Activated naive CD8-positive, alpha-beta T cell (primary cell): ENCODE data around the gene PCA3.

Experiments
- H3K27ac Mint-ChIP-seq: one replicate; pipeline ENCODE4 v1.8.0; 2021; ENCODE audit warnings: mixed read lengths
- H3K27me3 Mint-ChIP-seq: one replicate; pipeline ENCODE4 v1.8.0; 2021; ENCODE audit warnings: mixed read lengths
- H3K36me3 Mint-ChIP-seq: one replicate; pipeline ENCODE4 v1.8.0; 2021; ENCODE audit warnings: mixed read lengths
- H3K4me1 Mint-ChIP-seq: one replicate; pipeline ENCODE4 v1.8.0; 2021; ENCODE audit warnings: low read depth, mixed read lengths
- H3K4me3 Mint-ChIP-seq: one replicate; pipeline ENCODE4 v1.8.0; 2021; ENCODE audit warnings: mild to moderate bottlenecking, mixed read lengths
- H3K9me3 Mint-ChIP-seq: one replicate; pipeline ENCODE4 v1.8.0; 2021; ENCODE audit warnings: low read depth, mixed read lengths

Gene PCA3

DNA sequence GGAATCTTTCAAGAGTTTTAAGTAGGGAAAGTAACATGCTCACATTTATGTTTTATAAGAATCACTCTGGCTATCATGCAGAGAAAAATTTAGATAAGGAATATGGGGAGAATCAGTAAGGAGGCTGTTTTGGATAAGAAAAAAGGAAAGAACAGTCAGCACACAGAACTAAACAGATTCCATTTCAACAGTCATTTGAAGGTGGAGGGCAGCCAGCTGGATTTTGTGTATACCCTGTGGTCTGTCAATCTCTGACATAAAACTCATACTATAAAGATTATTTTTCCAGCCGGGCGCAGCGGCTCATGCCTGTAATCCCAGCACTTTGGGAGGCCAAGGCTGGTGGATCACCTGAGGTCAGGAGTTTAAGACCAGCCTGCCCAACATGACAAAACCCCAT lies 64.2 kb downstream of the PCA3 start:
- peaks cover 3% of the 10 kb centered on the region for H3K27me3 Mint-ChIP-seq
- no peak overlapping the region for H3K27ac Mint-ChIP-seq
- H3K36me3 Mint-ChIP-seq: no peaks in the 10 kb centered on the region
- no peaks in the 10 kb centered on the region for H3K9me3 Mint-ChIP-seq
- H3K4me3 Mint-ChIP-seq: no peak overlapping the region
- no peaks in the 10 kb centered on the region for H3K4me1 Mint-ChIP-seq

DNA sequence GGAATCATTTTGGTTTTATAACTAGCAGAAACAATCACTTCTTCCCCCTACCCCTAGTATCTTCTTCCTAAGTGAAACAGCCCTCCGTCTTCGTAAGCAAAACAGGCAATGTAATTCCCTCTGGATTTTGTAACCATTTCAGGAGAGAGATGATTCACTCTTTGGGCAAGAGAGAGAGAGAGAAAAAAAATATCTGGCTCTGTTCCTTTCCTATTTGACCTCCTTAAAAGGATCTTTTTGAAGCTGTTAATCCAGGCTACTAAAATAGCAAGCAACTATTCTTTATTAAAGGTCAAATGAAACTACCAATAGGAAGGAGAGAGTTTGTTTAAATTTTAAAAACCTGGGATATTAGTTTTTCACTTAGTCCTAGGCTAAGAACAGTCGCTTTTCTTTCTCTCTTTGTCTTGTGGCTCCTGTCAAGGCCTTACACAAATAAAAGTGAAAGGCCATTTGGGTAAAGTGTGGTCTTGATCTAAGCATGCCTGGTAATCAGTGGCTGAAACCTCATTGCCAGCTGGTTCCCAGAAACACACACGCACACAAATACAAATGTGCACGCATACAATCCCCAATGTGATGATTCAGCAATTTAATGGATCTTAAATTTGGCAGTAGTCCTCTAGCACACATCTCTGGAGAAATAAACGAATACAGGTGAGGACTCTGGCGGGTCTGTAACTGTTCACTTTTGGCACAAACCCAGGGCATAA lies 71.5 kb downstream of the PCA3 start:
- H3K36me3 Mint-ChIP-seq: no peaks in the 10 kb centered on the region
- no peak overlapping the region for H3K4me3 Mint-ChIP-seq
- no peak overlapping the region for H3K27ac Mint-ChIP-seq

More for the DNA sequence above, 71.5 kb downstream of the PCA3 start:
- H3K27me3 Mint-ChIP-seq: peaks cover 1% of the 10 kb centered on the region
- no peaks in the 10 kb centered on the region for H3K4me1 Mint-ChIP-seq
- H3K9me3 Mint-ChIP-seq: no peaks in the 10 kb centered on the region
